Endodermal cell (in vitro differentiated cells): ENCODE measurements around the gene VPS35. TPM values are rescaled to one million over a fixed set of nuclear protein-coding genes. Genes with fewer than 3 reads are reported as not detected.

Source experiments
- DNase-seq: peaks from one replicate; pipeline ENCODE4 v3.0.0-alpha.2; 2017
- H3K27ac ChIP-seq: 2 replicates; pipeline ENCODE4 v1.5.1; 2013; ENCODE audit warnings: mild to moderate bottlenecking, low read depth, low read length, moderate library complexity
- H3K27me3 ChIP-seq: 2 replicates; pipeline ENCODE4 v1.6.1; 2013; ENCODE audit warnings: mild to moderate bottlenecking, low read length, moderate library complexity; ENCODE audit not compliant: insufficient read depth, control insufficient read depth, poor library complexity, severe bottlenecking
- H3K36me3 ChIP-seq: 2 replicates; pipeline ENCODE4 v1.7.0; 2013; ENCODE audit warnings: mild to moderate bottlenecking, low read length, moderate library complexity; ENCODE audit not compliant: control insufficient read depth, insufficient read depth
- H3K4me1 ChIP-seq: one replicate; pipeline ENCODE4 v1.7.0; 2013; ENCODE audit warnings: low read length; ENCODE audit not compliant: control insufficient read depth, insufficient read depth
- H3K4me3 ChIP-seq: 2 replicates; pipeline ENCODE4 v1.5.1; 2013; ENCODE audit warnings: mild to moderate bottlenecking, low read length, moderate library complexity
- H3K9ac ChIP-seq: 2 replicates; pipeline ENCODE4 v1.6.1; 2013; ENCODE audit warnings: mild to moderate bottlenecking, low read length, moderate library complexity; ENCODE audit not compliant: poor library complexity, severe bottlenecking; ENCODE audit errors: extremely low read depth
- H3K9me3 ChIP-seq: 2 replicates; pipeline ENCODE4 v1.6.1; 2013; ENCODE audit warnings: mild to moderate bottlenecking, low read length, moderate library complexity; ENCODE audit not compliant: control insufficient read depth
- H3K27ac Mint-ChIP-seq: 2 replicates; pipeline ENCODE4 v1.8.0; 2020; ENCODE audit warnings: mixed read lengths
- H3K27me3 Mint-ChIP-seq: 2 replicates; pipeline ENCODE4 v1.8.0; 2021; ENCODE audit warnings: mild to moderate bottlenecking, mixed read lengths; ENCODE audit not compliant: insufficient read depth
- H3K36me3 Mint-ChIP-seq: 2 replicates; pipeline ENCODE4 v1.8.0; 2020; ENCODE audit warnings: low read depth, mixed read lengths
- H3K4me1 Mint-ChIP-seq: 2 replicates; pipeline ENCODE4 v1.8.0; 2020; ENCODE audit warnings: mixed read lengths
- H3K4me3 Mint-ChIP-seq: 2 replicates; pipeline ENCODE4 v1.8.0; 2020; ENCODE audit warnings: mild to moderate bottlenecking, moderate library complexity, mixed read lengths
- H3K9me3 Mint-ChIP-seq: 2 replicates; pipeline ENCODE4 v1.8.0; 2020; ENCODE audit warnings: mild to moderate bottlenecking, mixed read lengths
- CTCF ChIP-seq: fragments of 200-600 bp; sonication (generic); conservative IDR thresholded peaks from 2 replicates; pipeline ENCODE4 v1.5.0; 2021; ENCODE audit warnings: antibody characterized with exemption, mild to moderate bottlenecking
- WGBS, 2 experiments: methylation state at CpG; one replicate each; pipeline versions ENCODE4 v1.1.5 to v1.1.7; 2013; ENCODE audit warnings: missing lambda C conversion rate in 2 of 2, mixed read lengths in 1 of 2; ENCODE audit not compliant: insufficient coverage in 1 of 2, insufficient read length in 1 of 2; 5-methylcytosine and 5-hydroxymethylcytosine counted together
- total RNA-seq, 2 donors: library from RNA; stranded (reverse); fragmentation: NEBNext Ultra II Directional in 1 of 2; extraction: Animal tissue kit (Norgen Biotek cat#: 25700) in 1 of 2; gene quantifications; 2 replicates in 1 of 2; 3 replicates in 1 of 2; pipeline ENCODE4 v1.2.1, GENCODE V29; 2021

Gene VPS35
- total RNA-seq, 2 donors from 2014 or later: 95.7 to 119 TPM

- H3K4me1 Mint-ChIP-seq: no peaks in the 10 kb centered on the region
- H3K36me3 Mint-ChIP-seq: peaks cover 8% of the 10 kb centered on the region
- Histone ChIP-seq H3K4me3 (no peak overlapping the region), H3K9ac (no peak overlapping the region), H3K9me3 (peaks cover 16% of the 10 kb centered on the region), H3K27me3 (no peaks in the 10 kb centered on the region), H3K27ac (no peak overlapping the region), H3K4me1 (no peaks in the 10 kb centered on the region), H3K36me3 (no peaks in the 10 kb centered on the region)
- no peaks in the 10 kb centered on the region for H3K27me3 Mint-ChIP-seq
- no peak for DNase-seq
- WGBS, 2 experiments: 92 to 100% methylated on average over 6 to 14 of the region's 14 CpGs
- no peak overlapping the region for H3K27ac Mint-ChIP-seq
- no peak for TF ChIP-seq CTCF
- peaks cover 18% of the 10 kb centered on the region for H3K9me3 Mint-ChIP-seq
- no peak overlapping the region for H3K4me3 Mint-ChIP-seq
These were observed 39.8 kb upstream of the VPS35 start for GRCh38 chr16:46728806-46729205.

GRCh38 chr16:46727630-46728029, 38.7 kb upstream of the VPS35 start:
- Mint-ChIP-seq H3K27ac (no peak overlapping the region), H3K9me3 (peaks cover 24% of the 10 kb centered on the region), H3K4me1 (no peaks in the 10 kb centered on the region), H3K27me3 (no peaks in the 10 kb centered on the region), H3K4me3 (no peak overlapping the region), H3K36me3 (peaks cover 10% of the 10 kb centered on the region)
- H3K9ac ChIP-seq: no peak overlapping the region
- H3K27me3 ChIP-seq: no peaks in the 10 kb centered on the region
- no peaks in the 10 kb centered on the region for H3K36me3 ChIP-seq
- no peak for TF ChIP-seq CTCF
- WGBS, 2 experiments: 91 to 92% methylated on average over 7 to 9 of the region's 9 CpGs
- no peaks in the 10 kb centered on the region for H3K4me1 ChIP-seq
- no peak for DNase-seq
- no peak overlapping the region for H3K27ac ChIP-seq
- no peak overlapping the region for H3K4me3 ChIP-seq
- H3K9me3 ChIP-seq: peaks cover 22% of the 10 kb centered on the region

DNA sequence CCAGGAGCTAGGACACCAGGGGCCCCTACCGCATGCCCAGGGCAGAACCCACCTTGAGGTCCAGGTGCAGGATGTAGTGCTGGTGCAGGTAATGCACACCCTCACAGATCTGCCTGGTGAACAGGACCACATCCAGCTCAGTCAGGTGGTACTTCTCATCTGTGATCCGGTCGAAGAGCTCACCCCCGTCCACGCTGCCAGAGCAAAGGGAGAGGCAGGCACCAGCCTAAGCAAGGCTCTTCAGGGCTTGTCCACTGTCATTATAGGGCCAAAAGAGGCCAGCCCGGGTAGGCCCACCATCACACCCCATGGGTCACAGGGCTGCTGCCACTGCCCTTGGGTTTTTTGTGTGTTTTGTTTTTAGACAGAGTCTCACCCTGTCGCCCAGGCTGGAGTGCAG, 38.2 kb upstream of the VPS35 start:
- Mint-ChIP-seq H3K4me3 (no peak overlapping the region), H3K4me1 (no peaks in the 10 kb centered on the region), H3K36me3 (peaks cover 10% of the 10 kb centered on the region), H3K9me3 (peaks cover 24% of the 10 kb centered on the region), H3K27me3 (no peaks in the 10 kb centered on the region), H3K27ac (no peak overlapping the region)
- WGBS, 2 experiments: 90 to 92% methylated on average over 5 to 7 of the region's 7 CpGs
- Histone ChIP-seq H3K27ac (no peak overlapping the region), H3K36me3 (no peaks in the 10 kb centered on the region), H3K9me3 (peaks cover 22% of the 10 kb centered on the region), H3K9ac (no peak overlapping the region), H3K4me1 (no peaks in the 10 kb centered on the region), H3K4me3 (no peak overlapping the region), H3K27me3 (no peaks in the 10 kb centered on the region)
- DNase-seq: no peak
- no peak for TF ChIP-seq CTCF
